Common myeloid progenitor, CD34-positive (primary cell): ENCODE data around the gene ALDH18A1.

ENCODE experiments used
- CTCF ChIA-PET: fragments of 350-600 bp; sonication (Branson Sonifier 250); formaldehyde crosslinking; loops from one replicate; lab custom pipeline; 2021; ENCODE audit warnings: antibody characterized with exemption; lab: Charles Lee
- POLR2A ChIA-PET: fragments of 350-600 bp; sonication (Branson Sonifier 250); formaldehyde crosslinking; loops from one replicate; lab custom pipeline; 2021; ENCODE audit warnings: antibody characterized with exemption; lab: Charles Lee
- DNase-seq, 3 donors: peaks; one replicate each; pipeline versions ENCODE4 v3.0.0 to v3.0.0-alpha.2; 2013
- H3K27ac ChIP-seq, 2 experiments: 1 replicate in 1 of 2; 2 replicates in 1 of 2; pipeline ENCODE4 v1.7.0; 2013; ENCODE audit warnings: inconsistent platforms in 2 of 2, low read length in 2 of 2, mild to moderate bottlenecking in 2 of 2, low read depth in 1 of 2, moderate library complexity in 1 of 2; ENCODE audit not compliant: severe bottlenecking in 2 of 2, insufficient read depth in 1 of 2, poor library complexity in 1 of 2
- H3K27me3 ChIP-seq, 5 experiments: replicated peaks in 2 of 5; 1 replicate in 3 of 5; 2 replicates in 2 of 5; pipeline versions ENCODE4 v1.6.1 to v1.7.0; 2013; ENCODE audit warnings: low read length in 4 of 5, mild to moderate bottlenecking in 2 of 5, moderate library complexity in 2 of 5, inconsistent platforms in 1 of 5; ENCODE audit not compliant: insufficient read depth in 5 of 5, control insufficient read depth in 4 of 5
- H3K36me3 ChIP-seq, 4 experiments: 1 replicate in 2 of 4; 2 replicates in 2 of 4; pipeline versions ENCODE4 v1.6.1 to v1.7.0; 2013; ENCODE audit warnings: low read length in 3 of 4, control low read depth in 1 of 4, mild to moderate bottlenecking in 1 of 4; ENCODE audit not compliant: control insufficient read depth in 4 of 4, insufficient read depth in 4 of 4
- H3K4me1 ChIP-seq, 4 experiments: 1 replicate in 3 of 4; 2 replicates in 1 of 4; pipeline versions ENCODE4 v1.6.1 to v1.7.1; 2013; ENCODE audit warnings: low read length in 3 of 4, mild to moderate bottlenecking in 3 of 4, control low read depth in 1 of 4, inconsistent platforms in 1 of 4, moderate library complexity in 1 of 4; ENCODE audit not compliant: control insufficient read depth in 4 of 4, insufficient read depth in 4 of 4; ENCODE audit errors: control extremely low read depth in 1 of 4
- H3K4me3 ChIP-seq, 7 experiments: 1 replicate in 4 of 7; 2 replicates in 3 of 7; pipeline versions ENCODE4 v1.5.1 to v1.7.0; 2013; ENCODE audit warnings: mild to moderate bottlenecking in 7 of 7, low read length in 6 of 7, moderate library complexity in 6 of 7, inconsistent platforms in 2 of 7, low read depth in 2 of 7, control low read depth in 1 of 7; ENCODE audit not compliant: insufficient read depth in 4 of 7, control insufficient read depth in 1 of 7; ENCODE audit errors: extremely low read depth in 1 of 7
- H3K9me3 ChIP-seq, 5 experiments: 1 replicate in 4 of 5; 2 replicates in 1 of 5; pipeline versions ENCODE4 v1.6.1 to v1.7.1; 2013; ENCODE audit warnings: low read length in 4 of 5, mild to moderate bottlenecking in 2 of 5, inconsistent platforms in 1 of 5, low read depth in 1 of 5, moderate library complexity in 1 of 5; ENCODE audit not compliant: control insufficient read depth in 4 of 5, insufficient read depth in 2 of 5; ENCODE audit errors: control extremely low read depth in 1 of 5
- WGBS: methylation state at CpG from one replicate; pipeline ENCODE4 v1.1.5; 2013; ENCODE audit not compliant: insufficient coverage; 5-methylcytosine and 5-hydroxymethylcytosine counted together

ALDH18A1 gene

GRCh38 chr10:95651346-95652060, 5.0 kb downstream of the ALDH18A1 start:
- CTCF ChIA-PET = no interaction called here
- DNase-seq = no peak
- no peak overlapping the region for H3K27ac ChIP-seq

GRCh38 chr10:95650232-95650631, 6.3 kb downstream of the ALDH18A1 start:
- Histone ChIP-seq H3K4me1 (peaks cover 0 to 10% (median 2%) of the 10 kb centered on the region in 4 experiments), H3K4me3 (no peak overlapping the region), H3K36me3 (peaks cover 25 to 66% (median 49%) of the 10 kb centered on the region in 4 experiments), H3K27ac (no peak overlapping the region), H3K27me3 (no peaks in the 10 kb centered on the region), H3K9me3 (peaks cover 0 to 8% (median 7%) of the 10 kb centered on the region in 5 experiments)
- ChIA-PET CTCF (interaction anchor here (0.9 kb wide), 1 partner anchor 286 kb away, joined by 5 read pairs; no protein-coding TSS in a partner anchor), POLR2A (no interaction called here)
- DNase-seq = no peak
- WGBS = no CpG with 5 or more reads among the region's 2 CpGs

More at GRCh38 chr10:95651346-95652060, 5.0 kb downstream of the ALDH18A1 start:
- Histone ChIP-seq H3K4me3 (no peak overlapping the region), H3K9me3 (peaks cover 0 to 8% (median 7%) of the 10 kb centered on the region in 5 experiments), H3K36me3 (peaks cover 24 to 57% (median 39%) of the 10 kb centered on the region in 4 experiments), H3K27me3 (no peaks in the 10 kb centered on the region), H3K4me1 (peaks cover 4 to 11% (median 9%) of the 10 kb centered on the region in 4 experiments)
- WGBS = no CpG with 5 or more reads among the region's 1 CpG
- POLR2A ChIA-PET = interaction anchor here (0.6 kb wide), 1 partner anchor 43 kb away, joined by 3 read pairs; no protein-coding TSS in a partner anchor

- peaks cover 23 to 73% (median 53%) of the 10 kb centered on the region in 4 experiments for H3K36me3 ChIP-seq
- ChIA-PET POLR2A (no interaction called here), CTCF (interaction anchor here (1.2 kb wide), 1 partner anchor 16 kb away, joined by 3 read pairs; no protein-coding TSS in a partner anchor)
Observed at GRCh38 chr10:95648138-95648537, 8.4 kb downstream of the ALDH18A1 start.

GRCh38 chr10:95646160-95646559, 10.4 kb downstream of the ALDH18A1 start:
- peaks cover 20 to 71% (median 45%) of the 10 kb centered on the region in 4 experiments for H3K36me3 ChIP-seq
- H3K27ac ChIP-seq = no peak overlapping the region
- peaks cover 0 to 3% (median 0%) of the 10 kb centered on the region in 4 experiments for H3K4me1 ChIP-seq
- peaks cover 0 to 2% (median 0%) of the 10 kb centered on the region in 5 experiments for H3K9me3 ChIP-seq
- CTCF ChIA-PET = no interaction called here
- H3K27me3 ChIP-seq = no peaks in the 10 kb centered on the region
- POLR2A ChIA-PET = no interaction called here
- no peak overlapping the region for H3K4me3 ChIP-seq
- WGBS = 100% methylated on average over 1 of the region's 1 CpG
- DNase-seq = no peak

More at GRCh38 chr10:95648138-95648537, 8.4 kb downstream of the ALDH18A1 start:
- no CpG with 5 or more reads among the region's 1 CpG for WGBS
- no peak for DNase-seq
- Histone ChIP-seq H3K9me3 (peaks cover 0 to 8% (median 7%) of the 10 kb centered on the region in 5 experiments), H3K4me1 (peaks cover 0 to 3% (median 0%) of the 10 kb centered on the region in 4 experiments), H3K4me3 (no peak overlapping the region), H3K27me3 (no peaks in the 10 kb centered on the region), H3K27ac (no peak overlapping the region)

- Histone ChIP-seq H3K27me3 (no peaks in the 10 kb centered on the region), H3K4me1 (peaks cover 0 to 3% (median 0%) of the 10 kb centered on the region in 4 experiments), H3K9me3 (no peaks in the 10 kb centered on the region), H3K4me3 (no peak overlapping the region), H3K27ac (no peak overlapping the region), H3K36me3 (peaks cover 26 to 73% (median 50%) of the 10 kb centered on the region in 4 experiments)
- ChIA-PET CTCF (no interaction called here), POLR2A (no interaction called here)
- 100% methylated on average over 1 of the region's 1 CpG for WGBS
- no peak for DNase-seq
Observed at GRCh38 chr10:95644901-95645300, 11.6 kb downstream of the ALDH18A1 start.

GRCh38 chr10:95640891-95641315, 15.6 kb downstream of the ALDH18A1 start:
- H3K4me1 ChIP-seq = peaks cover 0 to 3% (median 0%) of the 10 kb centered on the region in 4 experiments
- H3K27ac ChIP-seq = no peak overlapping the region
- ChIA-PET POLR2A (interaction anchor here (0.6 kb wide), 1 partner anchor 254 kb away, joined by 6 read pairs; no protein-coding TSS in a partner anchor), CTCF (no interaction called here)
- H3K4me3 ChIP-seq = no peak overlapping the region
- no peaks in the 10 kb centered on the region for H3K27me3 ChIP-seq
- no peaks in the 10 kb centered on the region for H3K9me3 ChIP-seq
- peaks cover 25 to 74% (median 51%) of the 10 kb centered on the region in 4 experiments for H3K36me3 ChIP-seq
- DNase-seq = no peak
- 100% methylated on average over 1 of the region's 1 CpG for WGBS

GRCh38 chr10:95637911-95638310, 18.6 kb downstream of the ALDH18A1 start:
- no peaks in the 10 kb centered on the region for H3K4me1 ChIP-seq
- no peak overlapping the region for H3K27ac ChIP-seq
- DNase-seq = no peak
- CTCF ChIA-PET = no interaction called here
- no peaks in the 10 kb centered on the region for H3K9me3 ChIP-seq
- H3K4me3 ChIP-seq = no peak overlapping the region
- POLR2A ChIA-PET = no interaction called here
- WGBS = 100% methylated on average over 4 of the region's 4 CpGs
- H3K27me3 ChIP-seq = no peaks in the 10 kb centered on the region
- peaks cover 21 to 90% (median 65%) of the 10 kb centered on the region in 4 experiments for H3K36me3 ChIP-seq
